Activated T-helper 2 cell treated with anti-CD3 and anti-CD28 coated beads, Interferon-gamma antibody, Interleukin-2, Interleukin-4, amounts not matched to agents 10 μg/mL and 5 μg/mL and 100 μg/mL, durations not matched to agents 14 hours and 24 hours and 36 hours (primary cell): ENCODE data around the gene CS. TPM values are rescaled to one million over a fixed set of nuclear protein-coding genes. Genes with fewer than 3 reads are reported as not detected.

Experiments
- DNase-seq: peaks from one replicate; pipeline ENCODE4 v3.0.0; 2021; ENCODE audit warnings: low spot score
- H3K27ac Mint-ChIP-seq: one replicate; pipeline ENCODE4 v1.8.0; 2021; ENCODE audit warnings: mixed read lengths
- H3K27me3 Mint-ChIP-seq: one replicate; pipeline ENCODE4 v1.8.0; 2021; ENCODE audit warnings: low read depth, mixed read lengths
- H3K36me3 Mint-ChIP-seq: one replicate; pipeline ENCODE4 v1.8.0; 2021; ENCODE audit warnings: low read depth, mixed read lengths
- H3K4me1 Mint-ChIP-seq: one replicate; pipeline ENCODE4 v1.8.0; 2021; ENCODE audit warnings: low read depth, mixed read lengths
- H3K4me3 Mint-ChIP-seq: one replicate; pipeline ENCODE4 v1.8.0; 2021; ENCODE audit warnings: low read depth, mild to moderate bottlenecking, moderate library complexity, mixed read lengths
- H3K9me3 Mint-ChIP-seq: one replicate; pipeline ENCODE4 v1.8.0; 2021; ENCODE audit warnings: mixed read lengths
- intact Hi-C: fragments of 100-400 bp; cut with micrococcal nuclease; formaldehyde crosslinking; loops from one replicate; pipeline ENCODE4 v1.15.1; 2023
- total RNA-seq: library from RNA; stranded (reverse); gene quantifications from 2 replicates; pipeline ENCODE4 v1.2.3, GENCODE V29; 2022

Gene CS
- total RNA-seq, 1 donor from 2014 or later = 253 TPM

DNA sequence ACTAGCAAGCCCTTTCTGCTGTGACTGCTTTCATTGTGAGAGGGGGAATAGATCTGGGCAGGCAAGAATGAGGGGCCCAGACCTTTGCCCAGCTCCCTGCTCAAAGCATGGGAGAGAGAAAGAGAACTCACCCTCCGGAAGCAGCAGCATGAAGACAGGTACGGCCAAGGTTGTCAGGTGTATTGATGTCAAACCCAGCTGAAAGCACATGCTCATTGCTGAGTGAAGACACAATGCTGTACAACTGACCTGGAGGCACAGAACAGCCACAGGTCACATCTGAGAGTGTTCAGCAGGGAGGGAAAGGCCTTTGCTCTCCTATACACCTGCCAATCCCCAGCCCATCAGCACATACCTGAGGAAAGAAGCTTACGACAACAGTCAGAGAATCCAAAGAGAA lies 47.5 kb downstream of the CS start:
- Mint-ChIP-seq H3K36me3 (peaks cover 49% of the 10 kb centered on the region), H3K4me3 (no peak overlapping the region), H3K27ac (no peak overlapping the region), H3K9me3 (no peaks in the 10 kb centered on the region), H3K27me3 (no peaks in the 10 kb centered on the region), H3K4me1 (peaks cover 5% of the 10 kb centered on the region)
- no peak for DNase-seq
- intact Hi-C loops = no loop called here

GRCh38 chr12:56248711-56249110 lies 51.4 kb downstream of the CS start:
- no peaks in the 10 kb centered on the region for H3K9me3 Mint-ChIP-seq
- no peaks in the 10 kb centered on the region for H3K27me3 Mint-ChIP-seq

GRCh38 chr12:56247923-56248322 lies 52.2 kb downstream of the CS start:
- Mint-ChIP-seq H3K27me3 (no peaks in the 10 kb centered on the region), H3K4me3 (no peak overlapping the region), H3K36me3 (peaks cover 54% of the 10 kb centered on the region), H3K4me1 (no peaks in the 10 kb centered on the region), H3K27ac (no peak overlapping the region), H3K9me3 (no peaks in the 10 kb centered on the region)
- intact Hi-C loops = no loop called here
- no peak for DNase-seq

More at GRCh38 chr12:56248711-56249110, 51.4 kb downstream of the CS start:
- no peak overlapping the region for H3K27ac Mint-ChIP-seq
- H3K4me1 Mint-ChIP-seq = no peaks in the 10 kb centered on the region
- peaks cover 56% of the 10 kb centered on the region for H3K36me3 Mint-ChIP-seq
- H3K4me3 Mint-ChIP-seq = no peak overlapping the region
- intact Hi-C loops = no loop called here
- DNase-seq = no peak

DNA sequence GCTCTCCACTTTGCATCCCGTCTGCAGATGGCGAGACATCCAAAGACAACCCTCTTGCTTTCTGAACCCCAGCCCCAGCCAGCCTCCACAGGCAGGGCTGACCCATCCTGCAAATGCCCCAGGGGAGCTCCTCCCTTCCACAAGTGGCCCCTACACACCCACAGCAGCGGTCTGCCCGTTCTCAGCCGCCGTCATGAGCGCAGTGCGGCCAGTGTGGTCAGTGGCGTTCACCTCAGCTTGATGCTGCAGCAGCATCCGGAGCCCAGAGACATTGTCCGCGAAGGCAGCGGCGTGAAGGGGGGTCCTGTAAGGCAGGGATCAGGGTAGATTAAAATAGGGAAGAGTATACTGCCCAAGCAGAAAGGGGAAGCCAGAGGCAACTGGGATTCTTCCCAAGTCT lies 55.6 kb downstream of the CS start:
- Mint-ChIP-seq H3K27me3 (no peaks in the 10 kb centered on the region), H3K27ac (no peak overlapping the region), H3K9me3 (no peaks in the 10 kb centered on the region), H3K4me1 (peaks cover 2% of the 10 kb centered on the region), H3K4me3 (no peak overlapping the region), H3K36me3 (peaks cover 61% of the 10 kb centered on the region)
- no peak for DNase-seq
- intact Hi-C loops = no loop called here

GRCh38 chr12:56243731-56244181 lies 56.4 kb downstream of the CS start:
- H3K4me1 Mint-ChIP-seq = peaks cover 2% of the 10 kb centered on the region
- H3K9me3 Mint-ChIP-seq = no peaks in the 10 kb centered on the region
- intact Hi-C loops = no loop called here
- DNase-seq = no peak
- H3K27me3 Mint-ChIP-seq = no peaks in the 10 kb centered on the region
- H3K4me3 Mint-ChIP-seq = no peak overlapping the region
- H3K36me3 Mint-ChIP-seq = peaks cover 56% of the 10 kb centered on the region
- no peak overlapping the region for H3K27ac Mint-ChIP-seq

- no peak for DNase-seq
- intact Hi-C loops = no loop called here
- no peaks in the 10 kb centered on the region for H3K9me3 Mint-ChIP-seq
- peaks cover 2% of the 10 kb centered on the region for H3K4me1 Mint-ChIP-seq
- no peak overlapping the region for H3K27ac Mint-ChIP-seq
- H3K27me3 Mint-ChIP-seq = no peaks in the 10 kb centered on the region
- H3K36me3 Mint-ChIP-seq = peaks cover 56% of the 10 kb centered on the region
- H3K4me3 Mint-ChIP-seq = no peak overlapping the region
Observed at GRCh38 chr12:56242986-56243385, 57.1 kb downstream of the CS start.

DNA sequence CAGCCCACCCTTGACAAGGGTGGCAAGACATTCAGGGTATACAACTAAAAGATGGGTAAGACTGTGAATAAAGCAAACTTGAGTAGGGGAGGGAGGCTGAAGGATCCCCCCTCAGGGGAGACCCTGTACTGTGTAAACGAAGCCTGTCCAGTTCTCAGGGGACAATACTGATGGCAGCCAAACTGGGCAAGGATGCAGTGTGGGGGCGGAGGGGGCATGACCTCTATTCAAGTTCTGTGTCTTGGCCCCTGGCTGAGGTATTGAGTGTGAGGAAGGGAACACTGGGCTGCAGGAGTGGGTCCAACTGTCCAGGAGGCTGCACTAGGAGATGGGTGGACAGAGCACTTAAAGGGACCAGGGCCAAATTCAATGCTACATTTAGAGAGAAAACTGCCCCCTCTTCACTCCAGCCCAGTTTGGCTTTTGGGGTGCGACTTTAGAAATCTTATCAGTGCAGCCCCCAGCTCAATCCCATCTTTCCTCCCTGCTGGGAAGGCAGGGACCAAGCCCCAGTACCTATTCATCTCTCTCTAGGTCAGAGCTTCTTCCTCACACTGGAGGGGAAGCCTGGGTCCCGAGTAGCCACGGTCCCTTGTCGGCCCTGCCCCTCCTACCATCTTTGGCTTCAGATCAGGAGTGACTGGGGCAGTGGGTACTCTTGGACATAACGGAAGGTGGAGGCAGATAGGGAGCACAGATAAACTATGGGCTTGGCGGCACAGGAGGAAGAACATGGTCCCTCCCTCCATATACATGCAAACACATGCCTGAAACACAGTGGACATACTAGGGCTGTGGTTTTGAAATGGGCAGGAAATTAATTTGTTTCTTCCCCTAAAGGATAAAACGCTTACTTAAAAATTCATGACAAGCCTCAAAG lies 58.5 kb downstream of the CS start:
- Mint-ChIP-seq H3K27ac (no peak overlapping the region), H3K27me3 (no peaks in the 10 kb centered on the region), H3K9me3 (no peaks in the 10 kb centered on the region), H3K4me1 (peaks cover 2% of the 10 kb centered on the region), H3K36me3 (peaks cover 48% of the 10 kb centered on the region), H3K4me3 (no peak overlapping the region)
- DNase-seq = no peak
- intact Hi-C loops = no loop called here

- no peak for DNase-seq
- no peak overlapping the region for H3K27ac Mint-ChIP-seq
- H3K4me1 Mint-ChIP-seq = peaks cover 2% of the 10 kb centered on the region
- H3K36me3 Mint-ChIP-seq = peaks cover 24% of the 10 kb centered on the region
- H3K9me3 Mint-ChIP-seq = no peaks in the 10 kb centered on the region
- H3K4me3 Mint-ChIP-seq = no peak overlapping the region
- no peaks in the 10 kb centered on the region for H3K27me3 Mint-ChIP-seq
- intact Hi-C loops = no loop called here
Observed at GRCh38 chr12:56237552-56237951, 62.6 kb downstream of the CS start.

DNA sequence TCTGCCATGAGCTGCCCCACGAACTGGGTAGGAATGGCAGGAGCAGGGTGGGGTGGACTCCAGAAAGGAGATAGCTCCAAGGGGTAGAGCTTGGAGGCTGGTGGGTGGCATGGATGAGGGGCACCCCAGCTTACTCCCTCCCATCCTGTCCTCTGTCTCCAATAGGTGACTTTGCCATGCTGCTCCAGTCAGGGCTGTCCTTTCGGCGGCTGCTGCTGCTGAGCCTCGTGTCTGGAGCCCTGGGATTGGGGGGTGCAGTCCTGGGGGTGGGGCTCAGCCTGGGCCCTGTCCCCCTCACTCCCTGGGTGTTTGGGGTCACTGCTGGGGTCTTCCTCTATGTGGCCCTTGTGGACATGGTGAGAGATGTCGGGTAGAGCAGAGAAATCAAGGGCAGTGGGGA lies 63.1 kb downstream of the CS start:
- Mint-ChIP-seq H3K4me3 (no peak overlapping the region), H3K27me3 (no peaks in the 10 kb centered on the region), H3K27ac (no peak overlapping the region), H3K4me1 (peaks cover under 1% of the 10 kb centered on the region), H3K9me3 (no peaks in the 10 kb centered on the region), H3K36me3 (peaks cover 18% of the 10 kb centered on the region)
- intact Hi-C loops = no loop called here
- DNase-seq = no peak

- peaks cover 9% of the 10 kb centered on the region for H3K36me3 Mint-ChIP-seq
- no peak overlapping the region for H3K27ac Mint-ChIP-seq
- no peak overlapping the region for H3K4me3 Mint-ChIP-seq
- no peaks in the 10 kb centered on the region for H3K4me1 Mint-ChIP-seq
- intact Hi-C loops = no loop called here
- no peaks in the 10 kb centered on the region for H3K9me3 Mint-ChIP-seq
- DNase-seq = no peak
- no peaks in the 10 kb centered on the region for H3K27me3 Mint-ChIP-seq
Observed at GRCh38 chr12:56236091-56236490, 64.0 kb downstream of the CS start.

DNA sequence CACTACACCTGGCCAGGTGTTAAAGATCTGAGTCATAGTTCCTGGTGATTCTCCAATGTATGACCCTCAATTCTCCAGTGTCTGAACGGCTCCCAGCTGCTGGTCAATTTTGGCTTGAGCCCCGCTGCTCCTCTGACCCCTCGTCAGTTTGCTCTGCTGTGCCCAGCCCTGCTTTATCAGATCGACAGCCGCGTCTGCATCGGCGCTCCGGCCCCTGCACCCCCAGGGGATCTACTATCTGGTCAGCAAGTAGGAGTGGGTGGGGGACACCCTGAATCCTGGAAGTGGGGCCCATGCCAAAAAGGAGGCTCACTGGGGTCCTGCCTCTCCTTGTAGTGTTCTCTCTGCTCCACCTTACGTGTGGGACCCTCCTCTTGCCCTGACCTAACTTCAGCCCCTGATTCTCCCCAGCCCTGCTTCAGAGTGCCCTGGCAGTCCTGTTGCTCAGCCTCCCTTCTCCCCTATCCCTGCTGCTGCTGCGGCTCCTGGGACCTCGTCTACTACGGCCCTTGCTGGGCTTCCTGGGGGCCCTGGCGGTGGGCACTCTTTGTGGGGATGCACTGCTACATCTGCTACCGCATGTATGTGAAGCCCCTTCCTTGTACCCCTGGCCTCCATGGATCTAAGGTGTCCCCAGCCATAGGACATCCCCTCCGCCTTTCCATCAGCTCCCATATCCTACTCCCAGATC lies 65.2 kb downstream of the CS start:
- no peaks in the 10 kb centered on the region for H3K4me1 Mint-ChIP-seq
- H3K27ac Mint-ChIP-seq = no peak overlapping the region
- peaks cover 2% of the 10 kb centered on the region for H3K36me3 Mint-ChIP-seq
- no peaks in the 10 kb centered on the region for H3K27me3 Mint-ChIP-seq
- H3K4me3 Mint-ChIP-seq = no peak overlapping the region
- intact Hi-C loops = no loop called here
- no peaks in the 10 kb centered on the region for H3K9me3 Mint-ChIP-seq
- no peak for DNase-seq

GRCh38 chr12:56231184-56231582 lies 68.9 kb downstream of the CS start:
- Mint-ChIP-seq H3K9me3 (no peaks in the 10 kb centered on the region), H3K4me1 (peaks cover 4% of the 10 kb centered on the region), H3K36me3 (peaks cover 7% of the 10 kb centered on the region), H3K27me3 (no peaks in the 10 kb centered on the region), H3K27ac (no peak overlapping the region), H3K4me3 (no peak overlapping the region)
- DNase-seq = no peak
- intact Hi-C loops = no loop called here
